HuH-7 (cell line): ENCODE data around the gene TRIP11.
A peak's percentile ranks its signal among the peaks of the same experiment; 100 is the strongest.

Experiments
- DNase-seq: peaks from one replicate; pipeline ENCODE4 v3.0.0; 2011; ENCODE audit warnings: low spot score

The TRIP11 gene

DNA sequence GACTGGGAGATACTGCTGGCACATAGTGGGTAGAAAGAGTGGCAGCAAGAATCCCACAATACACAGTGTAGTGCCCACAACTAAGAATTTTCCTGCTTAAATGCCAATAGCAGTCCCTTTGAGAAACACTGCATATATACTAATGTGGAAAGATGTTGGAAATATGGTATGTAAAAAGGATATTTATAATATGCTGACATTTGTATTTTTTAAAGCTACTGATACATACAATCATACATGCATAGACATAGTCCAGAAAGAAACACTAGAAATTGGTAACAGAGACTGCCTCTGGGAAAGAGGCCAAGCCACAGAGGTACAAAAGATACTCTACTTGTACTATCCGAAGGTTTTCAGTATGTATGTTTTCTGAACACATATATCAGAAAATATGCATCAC, 30.3 kb downstream of the TRIP11 start:
- DNase-seq: no peak

DNA sequence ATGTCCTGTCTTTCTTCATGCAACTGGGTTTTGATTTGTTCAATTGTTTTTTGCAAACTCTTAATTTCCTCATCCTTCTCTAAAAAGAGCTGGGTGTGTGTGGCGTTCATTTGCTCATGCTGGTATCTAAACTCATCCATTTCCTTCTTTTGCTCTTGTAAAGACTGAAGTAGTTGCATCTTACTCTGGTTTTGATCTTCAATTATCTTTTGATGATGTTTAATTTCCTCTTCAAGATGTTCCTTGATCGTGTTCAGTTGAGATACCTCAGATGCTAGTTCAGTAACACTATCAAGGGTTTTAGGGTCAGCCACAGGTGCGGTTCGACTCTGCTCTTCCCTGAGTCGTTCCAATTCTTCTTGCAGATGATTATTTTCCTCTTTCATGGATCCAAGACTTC, 34.8 kb downstream of the TRIP11 start:
- no peak for DNase-seq

DNA sequence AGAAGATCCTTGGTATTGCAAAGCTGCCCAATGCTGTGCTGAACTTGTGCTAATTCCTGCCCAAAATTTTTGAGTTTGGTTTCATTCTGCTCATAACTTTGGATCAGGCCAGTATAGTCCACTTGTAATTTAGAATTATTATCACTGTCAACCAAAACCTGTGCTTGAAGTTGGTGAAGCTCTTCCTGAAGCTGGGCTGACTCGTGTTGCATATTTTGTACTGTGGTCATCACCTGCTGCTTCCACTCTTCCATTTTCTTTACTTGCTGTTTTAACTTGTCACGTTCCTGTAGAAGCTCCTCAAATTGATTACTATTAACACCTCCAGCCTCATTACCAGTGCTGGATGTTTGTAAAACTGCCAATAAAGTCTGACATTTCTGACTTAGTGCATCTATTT, 35.8 kb downstream of the TRIP11 start:
- DNase-seq: no peak

DNA sequence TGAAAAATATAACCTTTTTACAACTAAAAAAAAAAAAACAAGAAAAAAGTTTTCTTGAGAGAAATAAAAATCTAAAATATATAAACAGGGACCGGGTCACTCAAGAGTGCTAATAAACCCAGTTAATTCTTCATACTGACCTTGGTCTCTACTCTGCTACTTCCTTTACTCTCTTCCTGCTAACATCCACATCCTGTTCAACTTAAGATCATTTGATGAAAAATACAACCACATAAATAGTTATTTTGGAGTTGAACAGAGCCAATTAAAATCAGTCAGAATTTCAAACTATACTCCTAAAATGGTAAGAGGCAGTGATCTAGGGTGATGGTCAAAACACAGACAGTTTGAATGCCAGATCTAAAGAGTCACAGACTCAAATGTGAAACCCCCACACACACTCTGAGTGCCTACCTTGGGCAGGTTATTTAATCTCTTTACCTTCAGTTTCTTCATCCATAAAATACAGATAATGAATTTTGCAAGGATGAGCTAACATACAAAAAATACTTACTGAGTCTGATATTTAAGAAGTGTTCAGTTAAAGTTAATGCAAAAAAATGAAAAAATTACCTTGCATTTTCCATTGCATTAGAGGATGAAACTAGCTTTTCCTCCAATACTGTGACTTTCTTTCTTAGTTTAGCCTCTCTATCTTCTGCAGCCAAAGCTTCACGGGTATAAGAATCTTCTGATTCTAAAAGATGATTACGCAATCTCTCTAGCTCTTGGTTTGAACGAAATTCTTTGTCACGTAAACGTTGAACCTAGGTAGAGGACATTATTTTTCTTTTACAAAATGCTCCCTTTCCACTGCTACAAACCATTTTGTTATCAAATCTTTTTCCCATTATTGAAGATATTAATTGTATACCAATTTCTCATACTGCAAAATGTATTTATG, 40.9 kb downstream of the TRIP11 start:
- DNase-seq: no peak

DNA sequence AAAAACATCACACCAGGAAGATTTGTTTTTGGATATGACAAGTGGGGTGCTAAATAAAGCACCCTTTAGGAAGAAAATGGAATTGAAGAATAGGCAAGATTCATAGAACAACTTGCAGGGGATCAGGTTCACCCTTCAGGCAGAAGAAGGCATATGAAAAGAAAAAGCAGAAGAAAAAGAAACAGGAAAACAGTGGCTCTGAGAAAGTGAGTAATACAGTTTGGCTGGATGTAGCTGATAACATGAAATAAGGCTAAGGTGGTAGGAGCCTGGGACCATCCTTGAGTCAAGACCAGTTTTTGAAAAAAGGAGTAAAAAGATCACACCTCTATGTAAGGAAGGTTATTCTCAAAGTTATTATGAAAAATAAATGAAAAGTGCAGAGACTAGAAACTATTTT, 42.4 kb downstream of the TRIP11 start:
- DNase-seq: no peak

DNA sequence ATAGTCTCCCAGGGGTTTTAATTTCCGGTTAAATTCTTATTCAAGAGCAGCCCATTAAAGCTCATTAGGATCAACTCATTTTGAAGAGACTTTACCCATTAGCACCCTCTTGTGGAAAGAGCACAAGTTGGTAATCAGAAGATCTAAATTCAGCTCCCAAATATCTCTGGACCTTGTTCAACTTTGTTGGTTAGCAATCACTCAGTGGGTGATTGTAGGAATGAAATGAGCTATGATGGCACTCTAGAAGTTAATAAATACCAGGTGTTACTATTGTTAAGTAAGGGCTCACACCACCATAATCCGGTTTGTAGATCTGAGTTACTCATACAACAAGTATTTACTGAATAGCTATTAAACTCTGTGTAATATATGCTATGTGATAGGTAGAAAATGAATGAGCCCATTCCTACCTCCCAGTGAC, 42.9 kb downstream of the TRIP11 start:
- peak; percentile 6 for DNase-seq

DNA sequence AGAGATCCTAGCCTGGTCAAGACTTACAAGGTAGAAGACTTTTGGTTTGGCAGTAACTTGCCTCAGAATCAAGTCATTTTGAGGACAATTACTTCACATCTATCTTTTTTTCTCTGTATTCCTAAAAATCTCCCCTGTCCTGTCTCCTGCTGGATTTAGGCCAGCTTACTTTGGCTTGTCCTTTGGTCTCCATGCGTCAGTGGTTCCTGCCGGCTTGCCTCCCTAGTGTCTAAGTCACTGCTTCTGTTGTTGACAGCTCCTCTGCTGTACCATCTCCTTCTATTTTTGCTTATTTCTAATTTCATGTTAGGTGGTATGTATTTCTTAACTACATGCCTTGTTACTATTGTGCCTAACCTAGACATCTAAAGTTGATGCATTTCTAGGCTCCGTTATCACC, 52.7 kb downstream of the TRIP11 start:
- DNase-seq: no peak

DNA sequence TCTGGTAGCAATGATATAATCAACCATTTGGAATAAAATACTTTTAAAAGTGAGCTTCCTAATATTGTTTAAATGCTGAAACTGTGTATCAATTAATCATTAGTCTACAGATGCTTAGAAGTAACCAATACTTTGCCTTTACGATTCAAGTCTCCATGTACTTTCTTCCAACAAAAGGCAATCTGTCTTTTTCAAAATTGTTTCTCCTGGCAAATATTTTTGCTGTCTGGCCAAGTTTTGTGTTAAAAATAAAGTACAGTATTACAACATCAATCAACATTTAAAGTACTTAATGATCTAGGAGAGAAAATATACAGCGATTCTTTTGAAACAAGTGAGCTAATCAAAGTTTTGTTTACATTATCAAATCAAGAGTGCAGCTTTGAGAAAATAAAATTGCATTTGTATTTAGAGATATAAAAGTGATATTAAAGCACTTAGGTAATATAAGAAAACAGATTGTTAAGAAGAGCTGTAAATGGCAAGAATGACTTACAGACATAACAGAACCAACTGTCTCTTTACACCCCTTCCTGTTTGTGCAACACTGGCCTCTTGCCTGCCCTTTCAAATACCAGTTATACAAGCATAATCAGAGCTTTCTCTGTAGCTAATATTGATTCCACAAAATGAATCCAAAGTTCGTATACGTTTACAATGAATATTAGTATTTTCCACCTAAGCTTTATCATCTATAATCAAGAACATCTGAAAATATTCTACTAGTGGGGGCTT, 54.2 kb downstream of the TRIP11 start:
- DNase-seq: no peak

DNA sequence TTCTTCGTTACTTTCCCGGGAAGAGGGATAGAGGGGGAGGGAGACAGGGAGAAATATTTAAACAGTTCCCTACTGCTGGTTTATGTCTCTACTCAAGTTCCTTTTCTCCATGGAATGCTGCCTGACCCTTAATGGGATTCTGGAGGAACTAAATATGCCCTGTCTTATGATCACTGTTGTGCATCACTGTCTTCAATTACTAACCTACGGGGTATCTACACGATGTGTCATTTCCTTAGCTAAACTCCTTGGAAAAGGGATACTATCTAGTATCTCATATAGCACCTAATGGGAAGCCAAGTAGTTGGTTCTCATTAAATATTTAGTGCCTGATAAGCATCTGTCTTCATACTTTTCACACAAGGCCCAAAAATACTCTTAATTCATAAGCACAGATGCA, 54.9 kb downstream of the TRIP11 start:
- DNase-seq: no peak

DNA sequence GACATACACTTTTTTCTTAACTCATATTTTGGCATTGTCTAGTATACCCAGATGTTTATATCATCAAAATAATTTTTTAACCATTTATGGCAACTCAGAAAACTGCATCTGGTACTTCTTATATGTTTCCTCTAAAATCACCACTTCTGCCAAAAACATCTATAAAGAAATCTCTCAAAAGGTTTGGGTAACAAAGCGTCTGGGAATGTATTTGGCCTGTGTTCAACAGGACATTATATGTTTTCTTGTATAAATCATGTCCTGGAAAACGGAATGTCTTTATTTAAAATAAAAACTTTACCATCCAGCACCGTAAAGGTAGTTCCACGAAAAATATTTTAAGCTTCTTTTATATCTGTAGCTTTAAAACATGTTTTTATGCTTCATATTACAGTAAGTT, 56.3 kb downstream of the TRIP11 start:
- no peak for DNase-seq

DNA sequence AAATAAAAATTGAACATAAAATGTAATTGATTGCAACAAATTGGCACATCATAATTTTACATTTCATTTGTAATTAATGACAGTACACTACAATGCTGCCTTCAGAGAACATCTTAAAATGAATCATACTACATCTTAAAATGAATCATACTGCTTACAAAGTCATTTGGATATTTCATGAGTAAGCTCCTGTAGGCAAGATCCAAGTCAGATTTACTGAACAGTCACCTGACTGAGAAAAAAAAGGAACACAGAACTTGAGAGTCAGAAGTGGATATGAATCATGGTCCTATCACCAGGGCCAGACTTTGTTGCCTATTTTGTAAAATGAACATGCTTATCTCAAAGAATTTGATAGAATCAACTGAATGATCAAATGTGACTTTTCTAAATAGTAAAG, 59.7 kb downstream of the TRIP11 start:
- DNase-seq: no peak

DNA sequence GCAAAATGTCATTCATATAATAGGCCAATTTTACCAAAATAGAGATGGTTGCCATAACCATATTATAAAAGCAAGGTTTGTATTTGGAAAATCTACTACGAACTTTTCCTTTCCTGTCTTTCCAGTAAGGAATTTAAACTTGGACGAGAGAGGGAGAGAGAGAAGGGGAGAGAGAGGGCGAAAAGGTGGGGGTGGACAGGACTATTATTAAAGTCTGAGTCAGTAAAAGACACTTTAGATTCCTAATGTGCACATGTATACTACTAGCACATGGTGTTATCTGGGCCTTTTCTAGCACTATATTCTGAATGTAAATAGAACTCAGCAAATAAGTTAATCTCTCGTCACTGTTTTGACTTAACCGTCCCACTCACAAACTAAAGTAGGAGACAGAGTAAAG, 62.0 kb downstream of the TRIP11 start:
- no peak for DNase-seq

DNA sequence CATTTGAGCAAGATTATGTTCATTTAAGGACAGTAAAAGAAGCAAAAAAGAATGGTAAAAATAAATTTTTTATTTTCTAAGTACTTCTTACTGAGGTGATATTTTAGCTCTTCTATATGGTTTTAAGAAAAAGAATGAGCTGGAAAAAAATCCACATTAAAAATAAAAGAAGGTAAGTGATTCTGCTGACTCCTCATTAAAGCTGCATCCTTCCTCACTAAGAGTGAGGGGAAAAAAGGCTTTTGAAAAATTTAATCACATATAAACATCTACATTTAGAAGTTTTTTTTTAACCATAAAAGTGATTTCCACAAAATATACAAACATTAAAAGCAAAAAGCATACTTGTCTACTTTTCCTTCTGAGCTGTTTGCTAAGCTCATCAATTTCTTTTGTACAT, 64.1 kb downstream of the TRIP11 start:
- DNase-seq: no peak

DNA sequence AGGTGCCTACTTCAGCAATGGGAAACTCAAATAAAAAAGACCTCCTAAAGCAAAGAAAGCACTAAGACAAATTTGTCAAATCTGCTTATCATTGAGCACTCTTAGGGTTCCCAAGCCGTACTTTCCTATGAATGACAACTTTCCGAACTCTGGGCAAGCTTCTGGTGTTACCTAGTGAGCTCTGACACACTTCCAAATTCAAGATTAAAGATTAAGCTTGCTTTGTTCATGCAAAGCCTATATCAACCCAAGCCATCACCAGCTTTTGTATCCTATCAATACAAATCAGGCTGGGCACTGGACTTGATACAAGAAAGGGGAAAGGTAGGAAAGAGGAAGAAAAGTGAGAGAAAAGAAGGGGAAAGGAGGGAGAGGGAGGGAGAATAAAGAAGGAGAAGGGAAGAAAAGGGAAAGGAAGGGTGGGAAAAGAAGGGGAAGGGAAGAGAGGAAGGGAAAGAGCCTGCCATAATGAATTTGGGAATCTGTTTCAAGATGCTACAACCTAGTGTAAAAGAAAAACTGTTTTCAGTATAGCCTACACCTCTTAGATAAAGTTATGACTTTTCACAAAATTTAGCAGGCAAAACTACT, 68.6 kb downstream of the TRIP11 start:
- DNase-seq: no peak

DNA sequence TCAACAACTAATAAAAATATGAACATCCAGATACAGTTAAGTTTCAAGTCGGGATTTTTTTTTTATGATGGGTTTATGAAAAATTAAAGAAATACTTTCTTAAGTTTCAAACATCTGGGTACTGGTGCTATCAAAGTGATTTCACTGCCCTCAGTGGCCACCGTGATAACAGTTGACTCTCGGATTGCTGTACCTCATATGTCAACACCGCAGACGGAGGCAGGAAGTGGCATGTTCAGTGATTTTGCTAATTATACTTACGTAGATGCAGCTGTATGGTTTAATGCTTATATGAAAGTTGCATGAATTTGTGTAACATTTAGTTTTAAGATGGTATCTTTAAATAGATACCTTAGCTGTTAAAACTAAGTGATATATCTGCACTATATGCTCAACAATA, 71.6 kb downstream of the TRIP11 start:
- no peak for DNase-seq

DNA sequence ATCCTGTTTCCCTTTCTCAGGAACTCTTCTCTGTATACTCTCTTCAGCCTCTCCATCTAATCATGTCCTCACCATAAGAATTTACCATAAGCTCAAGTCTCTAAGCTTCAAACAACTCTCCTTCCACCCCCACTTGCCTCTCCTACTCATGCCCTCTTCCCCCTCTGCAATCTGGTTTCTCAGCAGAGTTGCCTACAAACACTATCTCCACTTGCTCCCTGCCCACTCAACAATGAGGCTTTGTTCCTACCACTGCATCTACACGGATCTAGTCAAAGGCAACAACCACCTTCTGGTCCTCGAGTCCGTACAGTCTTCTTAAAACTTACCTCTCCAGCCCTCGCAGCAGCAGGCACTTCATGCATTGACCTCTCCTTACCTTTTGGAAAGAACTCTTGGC, 75.1 kb downstream of the TRIP11 start:
- DNase-seq: no peak

DNA sequence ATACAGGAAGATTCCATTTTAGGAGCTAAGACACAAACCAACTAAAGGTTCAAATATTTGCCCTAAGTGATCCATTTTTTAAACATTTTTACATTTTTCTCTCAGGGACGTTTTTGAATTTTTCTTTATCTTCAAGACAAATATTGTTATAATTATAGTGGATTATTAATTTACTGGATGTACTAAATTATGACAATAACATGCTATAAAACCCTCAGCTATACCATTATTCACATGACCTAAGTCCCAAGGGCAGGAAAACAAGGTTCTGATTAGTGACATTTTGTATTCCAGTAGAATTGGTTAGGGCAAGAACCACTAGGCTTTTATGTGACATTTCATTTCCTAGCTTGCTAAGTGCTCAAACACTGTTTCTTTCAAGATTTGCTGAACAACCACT, 75.8 kb downstream of the TRIP11 start:
- DNase-seq: no peak

DNA sequence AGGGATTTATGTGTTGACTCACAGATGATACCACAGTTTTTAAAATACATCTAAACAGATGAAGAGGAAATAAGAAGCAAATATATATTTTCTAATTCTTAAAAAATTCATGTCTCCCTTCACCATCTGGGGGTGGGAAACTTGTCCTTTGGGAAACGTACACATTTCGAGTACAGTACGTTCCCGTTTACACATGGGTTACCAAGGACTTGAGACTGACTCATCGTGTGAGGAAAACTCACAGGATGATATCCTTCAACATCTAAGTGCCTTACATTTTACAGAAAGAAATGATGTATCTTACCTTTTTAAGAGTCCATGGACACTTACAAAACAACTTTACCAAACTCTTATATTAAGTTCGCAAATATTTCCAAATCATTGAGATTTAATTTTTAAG, 76.4 kb downstream of the TRIP11 start:
- no peak for DNase-seq

DNA sequence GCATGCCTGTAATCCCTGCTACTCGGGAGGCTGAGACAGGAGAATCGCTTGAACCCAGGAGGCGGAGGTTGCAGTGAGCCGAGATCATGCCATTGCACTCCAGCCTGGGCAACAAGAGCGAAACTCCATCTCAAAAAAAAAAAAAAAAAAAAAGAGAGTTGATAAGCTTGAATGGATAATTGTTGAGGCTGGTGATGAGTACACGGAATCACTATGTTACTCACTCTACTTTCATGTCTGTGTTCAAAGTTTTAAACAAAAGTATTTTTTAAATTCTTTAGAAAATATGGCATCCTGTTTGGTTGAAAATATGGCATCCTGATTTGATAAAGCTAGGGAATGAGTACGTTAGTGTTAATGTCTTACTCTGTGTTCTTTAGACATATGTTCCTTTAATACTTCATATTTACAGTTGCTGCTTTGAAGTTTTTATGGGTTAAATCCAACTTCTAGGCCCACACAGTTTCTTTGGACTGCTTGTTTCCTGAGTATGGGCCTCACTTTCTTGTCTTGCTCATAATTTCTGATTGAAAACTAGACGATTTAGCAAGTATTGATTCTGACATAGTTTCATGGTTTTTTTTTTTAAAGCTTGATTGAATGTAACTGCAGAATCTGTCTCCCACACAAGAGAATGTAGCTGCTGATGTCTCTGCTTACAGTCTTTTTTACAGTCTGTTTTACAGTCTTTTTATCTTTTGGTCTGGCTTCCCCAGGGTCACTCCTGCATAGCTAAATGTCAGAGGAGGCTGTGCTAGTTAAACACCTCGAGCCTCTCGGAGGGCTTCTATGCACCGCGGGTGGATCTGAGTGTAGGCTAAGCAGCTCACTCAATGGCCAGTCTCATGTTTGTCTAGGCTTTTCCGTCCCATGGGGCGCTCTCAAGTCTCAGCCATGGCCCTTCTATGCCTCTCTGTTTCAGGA, 78.3 kb downstream of the TRIP11 start:
- DNase-seq: no peak

DNA sequence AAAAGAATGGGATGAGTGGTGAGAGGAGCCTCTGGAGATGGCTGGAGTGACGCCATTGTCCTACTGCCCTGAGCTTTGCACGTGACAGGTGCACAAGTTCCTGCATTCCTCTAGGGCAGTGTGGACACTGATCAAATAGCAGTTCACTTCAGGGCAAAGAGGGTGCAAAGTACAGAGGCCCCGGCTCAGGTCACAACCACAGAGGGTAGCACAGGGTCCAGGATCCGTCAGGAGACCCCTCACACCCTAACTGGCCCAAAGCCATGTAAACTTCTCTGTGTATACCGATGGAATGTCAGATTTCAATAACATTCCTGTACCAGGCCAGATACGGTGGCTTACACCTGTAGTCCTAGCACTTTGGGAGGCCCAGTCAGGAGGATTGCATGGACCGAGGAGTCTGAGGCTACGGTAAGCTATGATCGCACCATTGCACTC, 82.0 kb downstream of the TRIP11 start:
- peak; percentile 36 for DNase-seq

DNA sequence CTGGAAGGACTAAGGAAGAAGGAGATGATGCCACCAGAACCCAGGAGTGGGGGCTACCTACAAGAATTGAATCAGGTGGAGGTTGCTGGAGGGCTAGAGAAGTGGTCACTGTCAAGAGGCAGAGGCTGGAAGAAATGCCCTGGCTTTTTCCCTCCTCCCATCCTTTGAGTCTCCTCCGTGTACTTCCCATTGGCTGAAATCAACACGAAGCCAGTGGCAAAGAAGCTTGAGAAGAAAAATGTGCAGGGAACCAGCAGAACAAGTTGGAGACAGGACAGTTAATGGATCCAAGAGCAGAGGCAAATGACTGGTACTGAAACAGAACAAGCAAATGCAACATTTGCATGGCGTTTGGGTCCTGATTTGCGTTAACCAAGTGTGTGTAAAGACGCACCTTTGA, 83.2 kb downstream of the TRIP11 start:
- DNase-seq: no peak

DNA sequence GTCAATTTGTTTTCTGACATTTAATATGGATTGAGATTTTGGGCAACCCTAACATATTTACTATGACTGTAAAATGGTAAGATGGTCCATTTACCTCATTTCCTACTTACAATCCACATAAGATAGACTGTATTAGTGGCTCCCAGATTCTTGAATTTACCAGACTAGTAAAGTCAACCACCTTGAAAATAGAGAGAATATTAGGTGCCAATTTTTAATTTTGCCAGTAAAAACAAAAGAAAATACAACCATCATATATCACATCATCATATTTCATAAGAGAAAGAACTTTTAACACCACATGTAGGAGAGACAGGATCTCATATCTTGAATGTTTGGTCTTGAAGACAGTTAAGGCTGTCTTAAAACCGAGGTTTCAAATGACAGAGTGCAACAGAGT, 84.7 kb downstream of the TRIP11 start:
- no peak for DNase-seq
